Stimulated activated CD8-positive, alpha-beta memory T cell treated with anti-CD3 and anti-CD28 coated beads, Interleukin-7, amount 100 ng/mL, for 48 hours (primary cell): ENCODE measurements around the gene CTNNA2.

ENCODE experiments used
- DNase-seq, 2 donors: peaks; one replicate each; pipeline ENCODE4 v3.0.0-alpha.2; 2020; ENCODE audit warnings: low read depth in 1 of 2; ENCODE audit errors: extremely low read depth in 1 of 2

Gene CTNNA2

GRCh38 chr2:79611448-79612016 lies 98.7 kb downstream of the CTNNA2 start:
- no peak for DNase-seq

DNA sequence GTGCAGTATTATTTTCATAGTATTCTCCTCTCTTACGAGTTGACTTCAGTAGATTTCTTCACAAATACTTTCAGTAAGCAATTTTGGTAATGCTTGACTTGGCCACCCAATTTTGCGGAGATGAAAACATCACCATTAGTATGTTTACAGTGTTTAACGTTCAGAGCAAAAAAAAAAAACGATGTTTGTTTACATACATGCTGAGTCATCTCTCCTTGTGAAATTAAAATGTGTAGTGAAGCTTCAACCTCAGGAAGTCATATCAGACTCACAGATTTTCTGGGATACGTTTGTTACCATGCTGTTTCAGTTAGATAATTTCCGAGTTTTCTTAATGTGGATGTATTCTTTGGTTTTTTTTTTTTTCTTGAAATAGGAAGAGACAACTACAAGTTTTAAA lies 100.1 kb downstream of the CTNNA2 start:
- no peak for DNase-seq

DNA sequence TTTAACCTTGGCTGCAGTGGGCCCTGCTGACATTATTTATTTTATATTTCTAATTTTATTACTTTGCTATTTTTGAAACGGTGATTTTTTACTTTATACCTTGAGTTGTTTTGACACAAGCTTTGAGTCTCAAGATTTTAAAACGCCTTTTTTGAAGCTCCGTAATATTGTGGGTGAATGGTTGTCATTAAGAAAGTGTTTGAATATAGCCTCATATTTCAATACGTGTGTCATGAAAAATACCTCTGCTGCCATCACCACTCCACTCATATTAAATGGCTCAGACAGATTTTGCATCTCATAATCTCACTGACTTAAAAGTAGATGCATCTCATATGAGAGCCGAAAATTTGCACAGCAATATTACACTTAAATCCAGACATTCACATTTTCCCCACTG lies 106.6 kb downstream of the CTNNA2 start:
- DNase-seq, result no peak

DNA sequence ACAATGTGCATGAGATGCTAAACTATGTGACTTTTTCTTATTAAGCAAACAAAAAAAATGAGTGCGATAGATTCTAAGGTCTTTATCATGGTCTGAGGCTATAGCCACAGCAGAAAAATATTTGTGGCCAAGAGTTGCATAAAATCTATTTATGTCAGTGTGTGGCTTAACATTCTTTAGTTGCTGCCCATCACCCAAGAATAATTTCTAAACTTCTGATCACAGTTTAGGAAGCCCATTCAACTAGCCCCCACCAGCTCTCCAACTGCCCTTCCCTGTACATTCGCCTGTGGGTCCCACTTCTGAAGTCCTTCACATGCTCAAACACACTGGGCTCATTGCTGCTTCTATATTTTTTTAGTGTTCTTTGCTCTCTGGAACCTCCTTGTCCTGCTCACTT lies 107.1 kb downstream of the CTNNA2 start:
- DNase-seq, result no peak

GRCh38 chr2:79620679-79621078 lies 107.8 kb downstream of the CTNNA2 start:
- DNase-seq, result no peak

DNA sequence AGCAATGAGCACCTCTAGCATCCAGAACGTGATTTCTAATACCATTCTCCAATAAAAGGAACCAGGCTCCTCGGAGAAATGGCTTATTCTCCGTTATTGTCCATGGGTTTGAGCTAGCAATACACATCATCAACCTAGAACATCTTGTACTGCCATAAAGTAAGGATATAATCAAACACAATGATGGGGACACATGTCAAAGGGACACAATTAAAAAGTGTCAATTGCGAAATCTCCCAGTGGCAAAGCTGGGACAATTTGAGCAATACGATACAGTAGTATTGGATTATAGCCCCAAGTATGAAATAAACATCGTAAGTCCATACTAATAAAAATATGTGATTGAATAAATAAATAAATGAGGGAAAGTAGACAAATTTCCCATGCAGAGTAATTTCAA lies 108.4 kb downstream of the CTNNA2 start:
- DNase-seq, result no peak

DNA sequence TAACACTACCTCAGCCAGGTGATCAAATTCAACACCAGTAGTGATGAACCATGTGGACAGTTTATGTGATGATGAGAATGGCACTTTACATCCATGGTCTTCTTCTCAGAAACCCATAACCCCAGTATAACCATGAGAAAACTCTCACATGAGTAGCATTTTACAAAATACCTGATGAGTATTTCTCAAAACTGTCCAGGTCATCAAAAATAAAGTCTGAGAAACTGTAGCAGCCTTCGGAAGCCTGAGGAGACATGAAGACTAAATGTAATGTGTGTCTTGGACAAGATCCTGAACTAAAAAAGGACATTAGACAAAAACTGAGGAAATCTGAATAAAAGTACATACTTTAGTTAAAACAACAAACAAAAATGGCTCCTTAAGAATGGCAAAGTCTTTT lies 108.9 kb downstream of the CTNNA2 start:
- no peak for DNase-seq

DNA sequence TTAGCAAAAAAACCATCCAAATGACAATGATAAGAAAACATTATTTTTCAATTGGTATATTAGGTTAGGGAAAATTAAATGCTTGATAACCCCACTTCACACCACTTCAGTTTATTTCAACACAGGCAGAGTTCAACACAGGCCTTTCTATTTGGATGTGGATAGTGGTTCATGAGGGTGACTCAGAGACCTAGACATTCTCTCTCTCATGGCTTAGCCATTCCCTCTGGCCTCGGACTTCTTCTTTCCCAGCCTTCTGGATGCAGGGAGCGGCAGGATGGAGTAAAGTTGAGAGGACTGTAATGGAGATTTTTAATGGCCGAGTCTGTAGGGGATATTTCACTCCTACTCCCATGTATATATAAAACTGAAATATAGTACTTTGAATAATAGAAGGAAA lies 109.7 kb downstream of the CTNNA2 start:
- DNase-seq, result no peak

- DNase-seq, result no peak
Observed at GRCh38 chr2:79627237-79627636, 114.4 kb downstream of the CTNNA2 start.

DNA sequence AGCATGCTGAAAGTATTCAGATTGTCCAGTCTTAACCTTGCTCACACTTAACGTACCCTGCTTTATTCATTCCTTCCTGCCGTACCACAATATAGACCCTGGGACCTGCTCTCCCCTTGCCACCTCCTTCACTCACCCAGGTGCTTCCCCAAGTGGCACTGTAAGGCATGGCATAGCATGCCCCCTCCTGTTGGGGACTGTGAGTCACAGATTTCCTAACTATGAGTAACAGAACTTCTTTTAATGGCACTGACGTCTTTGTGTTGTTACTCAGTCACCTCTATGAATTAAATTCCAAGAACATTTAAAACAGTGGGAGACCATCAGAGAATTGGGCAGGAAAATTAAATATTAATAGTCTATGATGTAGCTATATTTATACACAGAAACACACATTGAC lies 117.2 kb downstream of the CTNNA2 start:
- no peak for DNase-seq

DNA sequence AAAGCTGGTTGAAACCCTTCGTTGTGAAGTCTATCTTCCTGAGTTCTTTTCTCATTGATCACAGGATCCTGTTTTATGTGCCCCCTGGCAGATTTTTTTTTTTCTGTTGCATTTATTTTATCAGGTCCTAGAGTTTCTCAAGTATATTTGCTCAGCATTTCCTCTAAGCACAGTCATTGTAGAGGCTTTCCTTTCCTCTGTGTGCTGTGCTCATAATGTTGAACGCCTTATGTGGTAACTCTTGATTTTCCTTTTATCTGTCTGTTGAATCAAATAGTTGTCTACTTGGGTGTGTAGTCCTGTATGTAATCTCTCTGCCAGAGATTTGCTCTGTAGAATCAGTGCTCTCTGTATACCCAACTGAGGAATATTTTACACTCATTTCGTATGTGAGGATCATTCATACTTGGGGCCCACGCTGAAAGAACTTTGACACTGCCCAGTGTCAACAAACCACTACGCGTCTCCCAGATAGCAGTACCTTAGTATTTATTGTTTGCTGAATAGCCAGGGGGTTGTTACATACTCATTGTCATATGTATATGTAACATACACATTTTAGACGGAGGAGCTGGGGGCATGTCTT lies 118.2 kb downstream of the CTNNA2 start:
- no peak for DNase-seq

DNA sequence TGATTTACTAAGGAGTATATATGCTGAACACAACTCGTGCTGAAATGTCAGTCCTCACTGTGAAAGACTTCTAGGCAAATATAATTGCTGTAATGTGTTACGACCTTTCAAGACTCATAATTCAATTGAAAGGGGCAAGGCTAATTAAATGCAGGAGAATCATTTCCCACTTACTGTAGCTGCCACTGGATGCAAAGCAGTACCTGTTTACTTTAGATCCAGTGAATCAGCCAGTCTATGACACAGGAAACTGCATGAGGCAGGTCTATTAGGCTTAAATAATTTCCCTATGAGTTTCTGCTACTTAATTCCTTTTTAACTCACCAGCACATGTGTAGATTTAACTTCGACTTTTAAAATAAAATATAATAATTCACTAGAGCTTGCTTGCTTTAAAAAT lies 125.6 kb downstream of the CTNNA2 start:
- no peak for DNase-seq

DNA sequence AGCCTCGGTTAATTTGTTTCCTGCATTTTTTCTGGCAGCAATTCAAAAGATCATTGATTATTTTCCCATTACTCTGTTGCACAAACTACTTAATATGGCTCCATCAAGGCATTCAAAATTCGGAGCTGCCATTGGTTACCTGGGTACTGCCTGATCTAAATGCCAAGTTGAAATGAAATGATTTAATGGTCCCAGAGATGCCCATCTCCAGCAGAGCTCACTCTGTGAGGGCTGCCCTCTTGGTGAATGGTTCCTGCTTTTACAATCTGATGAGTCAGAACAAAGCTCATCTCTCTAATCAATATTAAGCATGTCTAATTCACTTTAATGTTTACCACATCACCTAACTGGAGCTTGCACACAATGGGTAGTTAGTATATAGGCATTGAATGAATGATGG lies 126.1 kb downstream of the CTNNA2 start:
- no peak for DNase-seq

DNA sequence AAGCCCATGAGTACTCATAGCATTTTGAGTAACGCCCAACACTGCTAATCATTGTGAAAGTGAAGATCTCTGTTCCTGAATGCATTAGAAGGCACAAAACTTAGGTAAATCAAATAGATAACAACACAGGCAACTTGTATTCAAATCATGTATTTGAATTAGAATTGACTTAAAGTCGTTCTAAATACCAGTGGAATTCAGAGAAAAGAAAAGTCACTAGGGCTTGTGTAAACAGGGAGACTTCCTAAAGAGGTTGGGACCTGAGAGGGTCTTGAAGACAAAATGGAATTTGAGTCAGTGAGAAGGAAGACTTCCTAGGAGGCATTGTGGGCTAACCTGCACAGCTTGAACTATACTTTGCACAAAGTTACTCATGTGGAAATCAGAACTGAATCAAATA lies 127.2 kb downstream of the CTNNA2 start:
- no peak for DNase-seq

- no peak for DNase-seq
Observed at GRCh38 chr2:79649531-79649930, 136.7 kb downstream of the CTNNA2 start.

GRCh38 chr2:79660557-79660956 lies 147.7 kb downstream of the CTNNA2 start:
- no peak for DNase-seq

DNA sequence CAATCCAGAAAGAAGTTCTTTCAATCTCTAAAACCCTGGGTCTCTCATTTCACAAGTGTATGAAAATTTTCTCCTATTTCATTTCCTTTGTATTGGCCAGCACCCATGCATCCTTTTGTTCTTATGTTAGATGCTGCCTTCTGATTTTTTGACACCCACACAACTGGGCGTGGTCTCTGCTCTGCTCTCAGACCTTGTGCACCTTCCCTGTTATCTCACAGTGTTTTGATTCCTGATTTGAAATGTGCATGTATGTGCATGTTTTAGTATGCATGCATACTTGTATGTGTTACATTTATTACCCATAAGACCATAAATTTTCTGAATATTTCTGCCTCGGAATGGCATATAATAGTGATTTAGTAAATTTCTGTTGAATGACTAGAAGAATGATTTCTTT lies 152.2 kb downstream of the CTNNA2 start:
- no peak for DNase-seq

DNA sequence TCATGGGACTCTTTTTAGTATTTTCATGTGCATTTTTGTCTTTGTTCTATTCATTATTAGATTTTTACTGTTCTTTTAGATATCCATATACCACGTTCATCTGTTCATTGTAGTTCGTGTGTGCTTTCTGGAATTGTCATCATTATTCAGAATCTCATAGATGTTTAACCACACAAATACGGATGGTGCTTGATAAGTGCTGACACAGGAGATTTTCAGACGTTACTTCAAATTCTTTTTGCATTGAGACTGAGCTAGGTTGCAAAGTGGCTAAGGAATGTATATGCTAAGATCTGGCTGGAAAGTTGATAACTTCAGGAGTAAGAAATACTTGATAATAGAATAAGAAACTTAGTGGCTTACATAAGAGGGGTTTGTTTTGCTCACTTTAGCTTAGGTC lies 153.6 kb downstream of the CTNNA2 start:
- no peak for DNase-seq

GRCh38 chr2:79669714-79670113 lies 156.9 kb downstream of the CTNNA2 start:
- no peak for DNase-seq

GRCh38 chr2:79670198-79670597 lies 157.3 kb downstream of the CTNNA2 start:
- no peak for DNase-seq

DNA sequence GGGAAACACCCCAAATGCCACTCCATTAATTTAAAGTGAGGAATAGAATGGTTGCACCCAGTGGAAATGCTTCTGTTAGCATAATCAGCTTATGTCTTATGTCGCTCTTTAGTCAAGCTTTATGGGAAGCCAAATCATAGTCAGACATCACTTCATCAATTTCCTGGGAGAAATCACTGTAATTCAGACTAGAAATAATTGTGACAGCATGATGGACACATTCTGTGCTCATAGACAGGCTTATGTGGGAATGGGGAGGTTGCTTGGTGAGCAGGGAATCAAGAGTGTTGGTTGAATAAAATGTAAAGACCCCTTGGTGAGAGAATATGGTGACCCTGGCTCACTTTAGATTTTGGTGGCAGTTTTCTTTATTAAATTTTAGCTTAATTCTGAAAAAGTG lies 174.0 kb downstream of the CTNNA2 start:
- DNase-seq, result no peak

DNA sequence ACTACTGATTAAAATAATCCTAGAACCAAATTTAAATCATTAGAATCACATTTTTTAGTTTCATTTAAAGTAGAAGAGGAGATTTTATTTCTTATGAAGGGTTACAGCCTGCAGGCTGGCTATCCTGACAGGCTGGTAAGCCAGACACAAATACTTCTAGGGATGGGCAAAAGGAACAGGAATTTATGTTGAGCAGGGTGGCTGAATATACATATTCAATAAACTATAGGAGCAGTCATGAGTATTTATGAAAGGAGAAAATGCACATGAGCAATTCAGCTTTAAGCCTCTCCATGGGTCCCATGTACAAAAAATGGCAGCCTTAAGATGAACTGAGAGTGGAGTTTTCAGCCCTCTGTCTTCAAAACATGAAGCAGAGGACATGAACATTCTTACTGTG lies 182.4 kb downstream of the CTNNA2 start:
- no peak for DNase-seq

DNA sequence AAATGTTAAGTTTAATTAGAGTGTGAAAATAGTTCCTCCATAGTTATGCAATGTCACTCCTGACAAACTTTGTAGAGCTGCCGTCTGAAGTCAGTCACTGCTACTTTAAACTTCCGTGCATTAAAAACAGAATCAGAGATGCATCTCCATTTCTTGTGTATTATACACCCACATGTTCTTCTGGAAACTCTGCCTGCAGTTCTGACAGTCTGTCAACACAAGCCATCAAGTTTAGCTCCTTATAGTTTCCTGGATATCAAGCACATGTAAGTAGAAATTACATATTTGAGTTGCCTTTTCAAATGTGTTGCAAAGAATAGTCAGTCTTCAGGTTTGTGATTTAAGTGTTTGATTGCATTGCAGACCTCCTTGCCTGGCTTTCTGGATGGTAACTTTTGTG lies 184.3 kb downstream of the CTNNA2 start:
- DNase-seq, result no peak
